GM15510 (cell line): Measurements from ENCODE around the gene USP48.

ENCODE experiments used
- POLR2A ChIP-seq: IDR thresholded peaks from 3 replicates; pipeline ENCODE4 v1.6.1; 2011; ENCODE audit warnings: borderline replicate concordance; ENCODE audit not compliant: insufficient read length; ENCODE audit errors: extremely low read depth

The USP48 gene

DNA sequence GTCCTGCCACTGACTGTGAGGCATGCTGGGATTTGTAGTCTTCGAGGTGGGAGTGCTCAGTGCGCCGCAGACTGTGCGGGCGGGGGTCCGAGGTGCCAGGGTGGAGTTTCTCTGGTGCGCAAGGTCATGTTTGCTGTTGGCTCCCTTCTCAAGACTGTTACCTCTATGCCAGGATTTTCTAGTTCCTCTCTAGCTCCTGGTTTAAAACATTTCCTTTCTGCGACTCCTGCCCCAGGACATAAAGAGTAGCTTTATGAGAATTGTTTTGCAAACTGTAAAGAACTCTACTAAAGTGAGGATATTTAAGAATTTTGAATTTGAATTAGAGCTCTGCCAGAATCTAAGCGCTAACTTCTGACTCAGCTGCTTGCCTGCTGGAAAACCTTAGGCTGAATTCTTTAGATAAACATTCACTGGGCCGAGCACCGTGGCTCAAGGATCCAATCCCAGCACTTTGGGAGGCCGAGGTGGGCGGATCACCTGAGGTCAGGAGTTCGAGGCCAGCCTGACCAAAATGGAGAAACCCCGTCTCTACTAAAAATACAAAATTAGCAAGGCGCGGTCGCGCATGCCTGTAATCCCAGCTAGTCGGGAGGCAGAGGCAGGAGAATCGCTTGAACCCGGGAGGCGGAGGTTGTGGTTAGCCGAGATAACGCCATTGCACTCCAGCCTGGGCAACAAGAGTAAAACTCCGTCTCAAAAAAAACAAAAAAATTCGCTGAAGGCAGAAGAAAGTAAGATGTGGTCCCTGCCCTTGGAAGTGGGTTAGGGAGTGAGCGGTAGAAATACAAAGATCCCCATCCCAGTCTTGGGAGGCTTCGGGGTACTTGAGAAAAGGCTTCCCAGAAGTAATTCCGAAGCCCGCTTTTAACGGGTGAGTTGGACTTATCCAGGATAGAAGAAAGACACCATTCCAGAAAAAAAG lies 992 bp upstream of the USP48 start:
- no peak for TF ChIP-seq POLR2A

- no peak for TF ChIP-seq POLR2A
Observed at GRCh38 chr1:21782349-21782867, 541 bp downstream of the USP48 start.

- TF ChIP-seq POLR2A, result no peak
Observed at GRCh38 chr1:21781815-21782348, 1.1 kb downstream of the USP48 start.

DNA sequence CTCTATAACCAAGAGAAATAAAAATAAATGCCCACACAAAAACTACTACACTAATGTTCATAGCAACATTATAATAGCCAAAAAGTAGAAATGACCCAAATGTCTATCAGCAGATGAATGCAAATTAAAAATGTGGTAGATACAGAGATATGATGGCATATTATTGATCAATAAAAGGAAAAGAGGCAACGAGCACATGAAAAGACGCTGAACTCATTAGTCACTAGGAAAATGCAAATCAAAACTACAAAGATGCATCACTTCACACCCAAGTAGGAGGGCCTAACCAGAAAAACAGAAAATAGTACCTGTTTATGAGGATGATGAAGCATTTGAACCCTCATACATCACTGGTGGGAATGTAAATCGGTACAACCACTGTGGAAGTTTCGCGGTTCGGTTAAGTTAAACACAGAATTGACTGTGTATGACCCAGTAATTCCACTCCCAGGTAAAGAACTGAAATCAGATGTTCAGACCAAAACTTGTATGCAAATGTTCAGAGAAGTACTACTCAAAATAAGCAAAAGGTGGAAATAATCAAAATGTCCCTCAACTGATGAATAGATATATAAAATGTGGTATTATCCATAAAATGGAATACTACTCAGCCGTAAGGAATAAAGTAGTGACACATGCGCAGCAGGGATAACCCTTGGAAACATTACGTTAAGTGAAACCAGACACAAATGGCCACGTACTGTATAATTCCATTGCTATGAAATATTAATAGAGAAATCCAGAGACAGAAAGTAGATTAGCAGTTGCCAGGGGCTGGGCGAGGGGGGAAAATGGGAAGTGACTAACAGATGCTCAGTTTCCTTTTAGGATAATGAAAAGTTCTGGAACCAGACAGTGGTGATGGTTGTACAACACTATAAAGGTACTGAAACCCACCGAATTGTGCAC lies 3.1 kb downstream of the USP48 start:
- no peak for TF ChIP-seq POLR2A

DNA sequence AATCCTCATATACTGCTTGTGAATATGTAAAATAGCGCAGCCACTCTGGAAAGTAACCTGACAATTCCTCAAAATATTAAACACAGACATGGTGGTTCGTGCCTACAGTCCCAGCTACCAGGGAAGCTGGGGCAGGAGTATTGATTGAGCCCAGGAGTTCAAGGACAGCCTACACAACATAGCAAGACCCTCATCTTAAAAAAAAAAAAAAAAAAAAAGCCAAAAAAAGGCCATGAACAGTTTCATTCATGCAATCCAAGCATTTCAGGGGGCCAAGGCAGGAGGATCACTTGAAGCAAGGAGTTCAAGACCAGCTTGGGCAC lies 4.6 kb downstream of the USP48 start:
- no peak for TF ChIP-seq POLR2A

DNA sequence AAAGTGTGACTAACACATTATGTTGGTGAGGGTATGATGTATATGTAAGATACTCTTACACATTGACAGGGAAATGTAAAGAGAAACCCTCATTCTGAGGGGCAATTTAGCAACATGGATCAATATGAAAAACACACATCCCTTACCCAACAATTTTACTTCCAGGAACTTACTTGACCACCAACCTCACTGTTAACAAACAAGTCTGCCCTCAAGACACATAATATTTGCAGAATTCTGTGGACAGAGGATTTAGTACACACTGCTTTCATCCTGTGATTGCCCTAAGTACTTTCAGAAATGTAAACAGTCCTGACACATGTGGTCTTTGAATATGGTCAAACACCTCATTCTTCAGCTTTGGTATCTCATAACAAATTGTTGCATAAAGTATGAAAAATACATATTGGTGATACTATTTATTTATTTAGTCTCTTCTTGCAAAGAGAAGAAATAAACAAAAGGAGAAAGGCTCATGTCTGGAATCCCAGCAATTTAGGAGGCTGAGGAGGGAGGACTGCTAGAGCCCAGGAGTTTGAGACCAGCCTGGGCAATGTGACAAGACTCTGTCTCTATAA lies 6.9 kb downstream of the USP48 start:
- TF ChIP-seq POLR2A, result no peak

DNA sequence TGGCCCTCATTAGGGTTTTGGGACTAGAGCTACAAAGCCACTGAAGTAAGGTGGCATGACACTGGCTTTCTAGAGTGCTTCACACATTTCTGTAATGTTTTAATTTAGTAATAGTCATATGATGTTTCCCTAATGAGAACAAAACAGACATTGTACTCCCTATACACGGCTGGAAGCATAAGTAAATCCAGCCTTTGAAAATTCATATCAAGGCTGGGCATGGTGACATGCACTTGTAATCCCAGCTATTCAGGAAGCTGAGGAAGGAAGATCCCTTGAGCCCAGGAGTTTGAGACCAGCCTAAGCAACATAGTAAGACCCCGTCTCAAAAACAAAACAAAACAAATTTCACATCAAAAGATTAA lies 7.4 kb downstream of the USP48 start:
- TF ChIP-seq POLR2A, result no peak

DNA sequence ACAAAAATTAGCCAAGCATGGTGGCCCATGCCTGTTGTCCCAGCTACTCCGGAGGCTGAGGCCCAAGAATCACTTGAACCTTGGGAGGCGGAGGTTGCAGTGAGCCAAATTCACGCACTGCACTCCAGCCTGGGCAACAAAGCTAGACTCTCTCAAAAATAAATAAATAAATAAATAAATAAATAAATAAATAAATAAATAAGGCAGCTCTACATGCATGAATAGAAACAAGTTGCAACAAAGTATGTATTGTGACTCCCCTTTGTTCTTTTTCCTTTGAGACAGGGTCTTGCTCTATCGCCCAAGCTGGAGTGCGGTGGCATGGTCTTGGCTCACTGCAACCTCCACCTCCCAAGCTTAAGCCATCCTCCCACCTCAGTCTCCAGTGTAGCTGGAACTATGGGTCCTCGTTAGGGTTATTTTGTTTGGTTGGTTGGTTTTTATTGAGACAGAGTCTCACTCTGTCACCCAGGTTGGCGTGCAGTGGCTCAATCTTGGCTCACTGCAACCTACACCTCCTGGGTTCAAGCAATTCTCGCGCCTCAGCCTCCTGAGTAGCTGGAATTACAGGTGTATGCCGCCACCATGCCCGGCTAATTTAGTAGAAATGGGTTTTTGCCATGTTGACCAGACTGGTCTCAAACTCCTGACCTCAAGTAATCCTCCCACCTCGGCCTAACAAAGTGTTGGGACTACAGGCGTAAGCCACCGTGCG lies 8.0 kb downstream of the USP48 start:
- TF ChIP-seq POLR2A, result no peak

- no peak for TF ChIP-seq POLR2A
Observed at GRCh38 chr1:21773585-21773984, 9.4 kb downstream of the USP48 start.

DNA sequence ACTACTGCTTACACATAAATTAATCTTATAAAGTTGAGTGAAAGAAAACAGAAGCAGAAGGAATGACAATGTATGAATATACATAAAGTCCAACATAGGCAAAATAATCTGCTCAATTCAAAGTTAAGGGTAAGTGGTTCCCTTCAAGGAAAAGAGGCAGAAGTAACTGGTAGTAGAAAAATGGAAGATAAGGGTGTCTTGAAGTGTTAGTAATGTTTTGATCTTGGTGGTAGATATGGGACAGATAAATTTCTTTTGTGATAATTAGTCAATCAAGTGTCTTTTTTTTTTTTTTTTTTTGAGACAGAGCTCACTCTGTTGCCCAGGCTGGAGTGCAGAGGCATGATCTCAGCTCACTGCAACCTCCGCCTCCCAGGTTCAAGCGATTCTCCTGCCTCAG lies 12.7 kb downstream of the USP48 start:
- no peak for TF ChIP-seq POLR2A

GRCh38 chr1:21766210-21766609 lies 16.7 kb downstream of the USP48 start:
- TF ChIP-seq POLR2A, result no peak

DNA sequence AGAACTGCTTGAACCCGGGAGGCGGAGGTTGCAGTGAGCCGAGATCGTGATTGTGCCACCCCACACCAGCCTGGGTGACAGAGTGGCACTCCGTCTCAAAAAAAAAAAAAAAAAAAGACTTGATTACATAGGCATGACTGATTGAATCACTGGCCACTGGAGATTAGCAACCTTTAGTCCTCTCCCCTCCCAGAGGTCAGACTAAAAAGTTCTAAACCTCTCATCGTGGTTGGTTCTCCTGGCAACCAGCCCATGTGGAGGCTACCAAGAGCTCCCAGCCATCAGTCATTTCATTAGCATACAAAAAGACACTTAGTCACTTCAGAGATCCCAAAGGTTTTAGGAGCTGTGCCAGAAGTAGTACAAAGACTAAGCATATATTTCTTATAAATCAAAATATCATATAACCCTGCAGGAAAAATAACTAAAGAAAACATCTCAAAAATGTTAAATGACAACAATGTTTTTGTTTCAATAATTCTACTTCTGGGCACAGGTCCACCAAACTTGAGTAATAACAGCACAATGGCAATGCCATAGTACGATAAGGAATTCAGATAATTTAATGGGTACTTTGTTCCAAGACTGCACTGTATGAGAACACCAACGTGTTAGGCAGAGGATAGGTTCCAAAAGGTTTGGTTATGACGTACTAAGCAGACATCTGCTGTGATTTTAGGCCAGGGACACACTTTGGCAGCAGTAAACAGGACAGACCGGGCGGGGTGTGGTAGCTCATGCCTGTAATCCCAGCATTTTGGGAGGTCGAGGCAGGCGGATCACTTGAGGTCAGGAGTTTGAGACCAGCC lies 18.1 kb downstream of the USP48 start:
- no peak for TF ChIP-seq POLR2A

- no peak for TF ChIP-seq POLR2A
Observed at GRCh38 chr1:21763694-21764419, 19.1 kb downstream of the USP48 start.
